ENCODE measurements around the gene LHX4.
"Not testable (repeated sequence)": the region's sequence is repeated elsewhere in the genome, so short reads cannot be mapped to it uniquely, and the experiment has no call there.

The LHX4 gene

GRCh38 chr1:180197231-180197630, 32.8 kb upstream of the LHX4 start:
- no peak for DNase-seq (ENCODE audit: low read depth in 2 of 2)

GRCh38 chr1:180198196-180198595, 31.9 kb upstream of the LHX4 start:
- no peak for DNase-seq (ENCODE audit: low read depth in 2 of 2)

- DNase-seq (ENCODE audit: low read depth in 2 of 2) = no peak
Observed at GRCh38 chr1:180198611-180199010, 31.5 kb upstream of the LHX4 start.

GRCh38 chr1:180199018-180199417, 31.0 kb upstream of the LHX4 start:
- DNase-seq (ENCODE audit: low read depth in 2 of 2) = no peak

- no peak for DNase-seq (ENCODE audit: low read depth in 2 of 2)
Observed at GRCh38 chr1:180201451-180202200, 28.4 kb upstream of the LHX4 start.

GRCh38 chr1:180202588-180202987, 27.5 kb upstream of the LHX4 start:
- not testable (repeated sequence) for DNase-seq (ENCODE audit: low read depth in 2 of 2)

GRCh38 chr1:180204231-180204630, 25.8 kb upstream of the LHX4 start:
- no peak for DNase-seq (ENCODE audit: low read depth in 2 of 2)

GRCh38 chr1:180206581-180206980, 23.5 kb upstream of the LHX4 start:
- no peak for DNase-seq (ENCODE audit: low read depth in 2 of 2)

GRCh38 chr1:180208264-180208663, 21.8 kb upstream of the LHX4 start:
- DNase-seq (ENCODE audit: low read depth in 2 of 2) = no peak

- no peak for DNase-seq (ENCODE audit: low read depth in 2 of 2)
Observed at GRCh38 chr1:180210008-180210620, 19.9 kb upstream of the LHX4 start.

GRCh38 chr1:180211156-180211859, 18.8 kb upstream of the LHX4 start:
- DNase-seq (ENCODE audit: low read depth in 2 of 2) = no peak

- DNase-seq (ENCODE audit: low read depth in 2 of 2) = no peak
Observed at GRCh38 chr1:180211860-180212229, 18.2 kb upstream of the LHX4 start.

- DNase-seq (ENCODE audit: low read depth in 2 of 2) = peak in 1 of 2 donors; percentile 13
Observed at GRCh38 chr1:180213401-180214170, 16.5 kb upstream of the LHX4 start.

- no peak for DNase-seq (ENCODE audit: low read depth in 2 of 2)
Observed at GRCh38 chr1:180215856-180216625, 14.0 kb upstream of the LHX4 start.

- no peak for DNase-seq (ENCODE audit: low read depth in 2 of 2)
Observed at GRCh38 chr1:180217006-180217405, 13.1 kb upstream of the LHX4 start.

- no peak for DNase-seq (ENCODE audit: low read depth in 2 of 2)
Observed at GRCh38 chr1:180218806-180219765, 11.0 kb upstream of the LHX4 start.

- DNase-seq (ENCODE audit: low read depth in 2 of 2) = no peak
Observed at GRCh38 chr1:180219776-180220175, 10.3 kb upstream of the LHX4 start.

GRCh38 chr1:180221462-180221861, 8.6 kb upstream of the LHX4 start:
- no peak for DNase-seq (ENCODE audit: low read depth in 2 of 2)

- no peak for DNase-seq (ENCODE audit: low read depth in 2 of 2)
Observed at GRCh38 chr1:180224902-180225301, 5.2 kb upstream of the LHX4 start.

GRCh38 chr1:180225403-180225802, 4.7 kb upstream of the LHX4 start:
- no peak for DNase-seq (ENCODE audit: low read depth in 2 of 2)

Data from stimulated activated CD4-positive, alpha-beta T cell treated with anti-CD3 and anti-CD28 coated beads, Interleukin-1b, Interleukin-23, amount 100 ng/mL, for 4 hours (primary cell).